Cardiac fibroblast (primary cell): ENCODE measurements around the gene JOSD2.

Experiments used
- DNase-seq, 2 donors: peaks; one replicate each; pipeline versions ENCODE4 v3.0.0 to v3.0.0-alpha.2; 2010; ENCODE audit warnings: low read depth in 2 of 2
- H3K4me3 ChIP-seq, 2 donors: replicated peaks in 1 of 2; 1 replicate in 1 of 2; 2 replicates in 1 of 2; pipeline ENCODE4 v1.5.1; 2011; ENCODE audit warnings: low read depth in 2 of 2, low read length in 2 of 2, mild to moderate bottlenecking in 2 of 2, moderate library complexity in 1 of 2
- TF ChIP-seq, protein P1 (sequence below): IDR thresholded peaks from one replicate; pipeline ENCODE4 v1.5.1; 2011; ENCODE audit warnings: low read depth, mild to moderate bottlenecking, low read length, inconsistent platforms

JOSD2 gene

DNA sequence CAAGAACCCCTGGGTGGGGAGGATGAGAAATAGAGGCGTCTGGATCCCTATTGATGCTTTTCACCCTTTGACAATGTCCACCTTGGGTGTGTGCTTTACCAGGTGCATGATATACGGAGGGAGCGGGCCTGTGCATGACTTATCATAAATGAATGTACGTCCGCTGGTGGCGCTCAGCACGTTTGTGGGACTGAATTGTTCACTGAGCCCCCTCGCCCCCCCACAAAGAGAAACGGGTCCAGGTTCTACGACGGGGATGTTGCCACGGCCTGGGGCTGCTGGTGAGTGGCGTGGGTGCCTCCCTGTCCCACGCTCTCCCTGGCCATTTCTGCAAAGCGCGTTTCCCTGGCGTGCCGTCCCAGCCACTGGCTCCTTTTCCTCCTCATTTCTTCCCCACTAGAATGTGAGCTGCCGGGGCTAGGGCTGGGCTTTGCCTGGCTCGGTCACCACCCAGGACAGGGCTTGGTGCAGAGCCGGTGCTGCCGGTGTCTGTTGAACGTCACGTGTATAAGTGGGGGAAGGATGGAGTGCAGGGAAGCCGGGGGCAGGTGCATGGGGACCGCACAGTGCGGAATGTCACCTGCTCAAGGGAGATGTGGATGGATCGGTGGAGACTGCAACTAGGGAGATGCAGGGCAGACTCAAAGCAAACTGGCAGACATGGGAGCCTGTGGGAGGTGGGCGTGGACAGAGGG, 35.7 kb upstream of the JOSD2 start:
- TF ChIP-seq, protein P1, sequence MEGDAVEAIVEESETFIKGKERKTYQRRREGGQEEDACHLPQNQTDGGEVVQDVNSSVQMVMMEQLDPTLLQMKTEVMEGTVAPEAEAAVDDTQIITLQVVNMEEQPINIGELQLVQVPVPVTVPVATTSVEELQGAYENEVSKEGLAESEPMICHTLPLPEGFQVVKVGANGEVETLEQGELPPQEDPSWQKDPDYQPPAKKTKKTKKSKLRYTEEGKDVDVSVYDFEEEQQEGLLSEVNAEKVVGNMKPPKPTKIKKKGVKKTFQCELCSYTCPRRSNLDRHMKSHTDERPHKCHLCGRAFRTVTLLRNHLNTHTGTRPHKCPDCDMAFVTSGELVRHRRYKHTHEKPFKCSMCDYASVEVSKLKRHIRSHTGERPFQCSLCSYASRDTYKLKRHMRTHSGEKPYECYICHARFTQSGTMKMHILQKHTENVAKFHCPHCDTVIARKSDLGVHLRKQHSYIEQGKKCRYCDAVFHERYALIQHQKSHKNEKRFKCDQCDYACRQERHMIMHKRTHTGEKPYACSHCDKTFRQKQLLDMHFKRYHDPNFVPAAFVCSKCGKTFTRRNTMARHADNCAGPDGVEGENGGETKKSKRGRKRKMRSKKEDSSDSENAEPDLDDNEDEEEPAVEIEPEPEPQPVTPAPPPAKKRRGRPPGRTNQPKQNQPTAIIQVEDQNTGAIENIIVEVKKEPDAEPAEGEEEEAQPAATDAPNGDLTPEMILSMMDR = no peak
- no peak overlapping the region for H3K4me3 ChIP-seq
- DNase-seq = no peak

- no peak for DNase-seq
- no peak overlapping the region for H3K4me3 ChIP-seq
- TF ChIP-seq, protein P1 = no peak
Observed at GRCh38 chr19:50542943-50543342, 32.0 kb upstream of the JOSD2 start.

DNA sequence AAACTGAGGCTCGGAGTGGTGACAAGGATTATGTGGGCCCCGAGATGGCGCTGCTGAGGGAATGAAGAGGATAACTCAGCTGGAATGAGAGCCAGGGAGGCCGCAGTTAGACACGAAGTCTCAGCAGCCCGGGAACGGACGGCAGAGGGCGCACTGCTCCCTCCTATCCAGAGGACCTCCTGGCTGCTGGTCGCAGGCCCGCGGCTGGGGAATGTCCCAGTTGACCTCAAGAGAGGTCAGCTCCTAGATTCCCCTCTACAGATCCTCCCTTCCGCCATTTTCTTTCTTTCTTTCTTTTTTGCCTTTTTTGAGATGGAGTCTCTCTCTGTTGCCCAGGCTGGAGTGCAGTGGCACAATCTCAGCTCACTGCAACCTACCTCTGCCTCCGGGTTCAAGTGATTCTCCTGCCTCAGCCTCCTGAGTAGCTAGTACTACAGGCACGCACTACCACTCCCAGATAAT, 26.8 kb upstream of the JOSD2 start:
- DNase-seq = peak; percentile 84 to 85
- TF ChIP-seq, protein P1 = peak; percentile 82
- H3K4me3 ChIP-seq = no peak overlapping the region

DNA sequence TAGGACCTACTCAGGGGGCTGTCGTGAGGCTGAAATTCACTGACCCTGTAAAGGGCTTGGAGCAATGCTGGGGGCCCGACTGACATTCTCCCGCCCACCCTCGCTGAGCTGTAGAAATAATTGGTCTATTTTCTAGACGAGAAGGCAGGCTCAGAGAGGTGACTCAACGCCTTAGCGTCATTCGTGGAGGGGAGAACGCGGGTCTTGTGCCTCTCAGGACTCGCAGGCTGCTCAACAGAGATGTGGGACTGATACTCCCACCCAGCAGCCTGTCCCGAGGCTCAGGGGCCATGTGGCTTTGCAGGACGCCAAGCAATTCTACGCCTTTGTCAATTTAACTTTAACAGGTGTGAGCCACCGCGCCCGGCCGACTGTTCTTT, 26.3 kb upstream of the JOSD2 start:
- TF ChIP-seq, protein P1 = no peak
- no peak for DNase-seq
- no peak overlapping the region for H3K4me3 ChIP-seq

- no peak overlapping the region for H3K4me3 ChIP-seq
- no peak for DNase-seq
- TF ChIP-seq, protein P1 = no peak
Observed at GRCh38 chr19:50536662-50537305, 25.8 kb upstream of the JOSD2 start.

- DNase-seq = no peak
- TF ChIP-seq, protein P1 = no peak
- no peak overlapping the region for H3K4me3 ChIP-seq
Observed at GRCh38 chr19:50535672-50536187, 24.7 kb upstream of the JOSD2 start.
